ENCODE data around the gene VAV2.

DNA sequence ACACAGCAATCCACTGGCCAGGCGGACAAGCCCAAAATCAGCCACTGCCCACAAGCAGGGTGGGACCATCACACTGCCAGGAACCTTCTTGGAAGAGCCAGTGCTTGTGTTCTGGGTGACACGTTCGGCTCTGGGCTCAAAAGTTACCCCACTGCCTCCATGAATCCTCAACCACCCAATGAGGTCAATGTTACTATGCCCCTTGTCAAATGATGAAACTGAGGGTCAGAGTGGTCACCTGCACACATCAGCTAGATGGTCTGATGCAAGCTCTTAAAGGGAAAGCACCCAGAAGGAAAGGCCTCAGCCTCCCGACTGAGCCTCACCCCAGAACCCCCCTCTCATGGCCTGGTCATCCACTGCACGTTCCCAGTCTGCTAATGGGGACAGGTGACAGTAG lies 114.8 kb downstream of the VAV2 start:
- TF ChIP-seq POLR2AphosphoS5 (IDR thresholded peaks at IDR 0.05), result no peak
- TF ChIP-seq, protein P1, sequence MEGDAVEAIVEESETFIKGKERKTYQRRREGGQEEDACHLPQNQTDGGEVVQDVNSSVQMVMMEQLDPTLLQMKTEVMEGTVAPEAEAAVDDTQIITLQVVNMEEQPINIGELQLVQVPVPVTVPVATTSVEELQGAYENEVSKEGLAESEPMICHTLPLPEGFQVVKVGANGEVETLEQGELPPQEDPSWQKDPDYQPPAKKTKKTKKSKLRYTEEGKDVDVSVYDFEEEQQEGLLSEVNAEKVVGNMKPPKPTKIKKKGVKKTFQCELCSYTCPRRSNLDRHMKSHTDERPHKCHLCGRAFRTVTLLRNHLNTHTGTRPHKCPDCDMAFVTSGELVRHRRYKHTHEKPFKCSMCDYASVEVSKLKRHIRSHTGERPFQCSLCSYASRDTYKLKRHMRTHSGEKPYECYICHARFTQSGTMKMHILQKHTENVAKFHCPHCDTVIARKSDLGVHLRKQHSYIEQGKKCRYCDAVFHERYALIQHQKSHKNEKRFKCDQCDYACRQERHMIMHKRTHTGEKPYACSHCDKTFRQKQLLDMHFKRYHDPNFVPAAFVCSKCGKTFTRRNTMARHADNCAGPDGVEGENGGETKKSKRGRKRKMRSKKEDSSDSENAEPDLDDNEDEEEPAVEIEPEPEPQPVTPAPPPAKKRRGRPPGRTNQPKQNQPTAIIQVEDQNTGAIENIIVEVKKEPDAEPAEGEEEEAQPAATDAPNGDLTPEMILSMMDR (IDR thresholded peaks at IDR 0.05), result no peak

Data from esophagus muscularis mucosa (tissue), 3 donors.